Trophoblast cell (in vitro differentiated cells and primary cell): ENCODE data around the gene B4GALT1.

Experiments used
- DNase-seq, 2 donors: peaks; one replicate each; pipeline ENCODE4 v3.0.0-alpha.2; 2016
- H2AFZ ChIP-seq: 2 replicates; pipeline ENCODE4 v1.6.1; 2013; ENCODE audit warnings: low read length, moderate library complexity, mild to moderate bottlenecking; ENCODE audit not compliant: insufficient read depth, poor library complexity
- H2AK5ac ChIP-seq: 2 replicates; pipeline ENCODE4 v1.6.1; 2013; ENCODE audit warnings: mild to moderate bottlenecking, low read length
- H2BK120ac ChIP-seq: 2 replicates; pipeline ENCODE4 v1.6.1; 2013; ENCODE audit warnings: low read length, mild to moderate bottlenecking, moderate library complexity; ENCODE audit not compliant: insufficient read depth, poor library complexity
- H2BK12ac ChIP-seq: 2 replicates; pipeline ENCODE4 v1.6.1; 2013; ENCODE audit warnings: mild to moderate bottlenecking, low read length, moderate library complexity
- H2BK5ac ChIP-seq: 2 replicates; pipeline ENCODE4 v1.6.1; 2013; ENCODE audit warnings: low read length, low read depth, moderate library complexity, mild to moderate bottlenecking; ENCODE audit not compliant: poor library complexity
- H3K14ac ChIP-seq: 2 replicates; pipeline ENCODE4 v1.6.1; 2013; ENCODE audit warnings: mild to moderate bottlenecking, low read length
- H3K18ac ChIP-seq: 2 replicates; pipeline ENCODE4 v1.6.1; 2013; ENCODE audit warnings: mild to moderate bottlenecking, low read length
- H3K23ac ChIP-seq: 2 replicates; pipeline ENCODE4 v1.6.1; 2013; ENCODE audit warnings: low read length
- H3K27ac ChIP-seq: 2 replicates; pipeline ENCODE4 v1.5.1; 2013; ENCODE audit warnings: low read depth, mild to moderate bottlenecking, inconsistent platforms, low read length, moderate library complexity
- H3K27me3 ChIP-seq: 2 replicates; pipeline ENCODE4 v1.6.1; 2013; ENCODE audit warnings: inconsistent platforms, mild to moderate bottlenecking, low read length, moderate library complexity; ENCODE audit not compliant: insufficient read depth
- H3K36me3 ChIP-seq, 2 experiments: 1 replicate in 1 of 2; 2 replicates in 1 of 2; pipeline ENCODE4 v1.6.1; 2013; ENCODE audit warnings: low read length in 2 of 2, mild to moderate bottlenecking in 2 of 2, moderate library complexity in 1 of 2; ENCODE audit not compliant: insufficient read depth in 2 of 2, control insufficient read depth in 1 of 2
- H3K4ac ChIP-seq: 2 replicates; pipeline ENCODE4 v1.6.1; 2013; ENCODE audit warnings: low read depth, mild to moderate bottlenecking, low read length, moderate library complexity
- H3K4me1 ChIP-seq, 2 experiments: 1 replicate in 1 of 2; 2 replicates in 1 of 2; pipeline ENCODE4 v1.6.1; 2013; ENCODE audit warnings: low read length in 2 of 2, mild to moderate bottlenecking in 2 of 2, moderate library complexity in 1 of 2; ENCODE audit not compliant: insufficient read depth in 2 of 2, control insufficient read depth in 1 of 2
- H3K4me2 ChIP-seq: 2 replicates; pipeline ENCODE4 v1.6.1; 2013; ENCODE audit warnings: inconsistent platforms, mild to moderate bottlenecking, low read length, moderate library complexity
- H3K4me3 ChIP-seq: 2 replicates; pipeline ENCODE4 v1.5.1; 2013; ENCODE audit warnings: mild to moderate bottlenecking, low read depth, low read length, inconsistent platforms
- H3K79me1 ChIP-seq: one replicate; pipeline ENCODE4 v1.6.1; 2013; ENCODE audit warnings: low read length
- H3K79me2 ChIP-seq: 2 replicates; pipeline ENCODE4 v1.6.1; 2013; ENCODE audit warnings: low read length, mild to moderate bottlenecking; ENCODE audit not compliant: control insufficient read depth, insufficient read depth, poor library complexity
- H3K9ac ChIP-seq: 2 replicates; pipeline ENCODE4 v1.6.1; 2013; ENCODE audit warnings: mild to moderate bottlenecking, low read length
- H3K9me3 ChIP-seq: 2 replicates; pipeline ENCODE4 v1.6.1; 2013; ENCODE audit warnings: low read depth, mild to moderate bottlenecking, control low read depth, inconsistent platforms, low read length; ENCODE audit not compliant: insufficient read depth
- H4K12ac ChIP-seq: 2 replicates; pipeline ENCODE4 v1.6.1; 2013; ENCODE audit warnings: low read depth, mild to moderate bottlenecking, low read length, moderate library complexity
- H4K8ac ChIP-seq: 2 replicates; pipeline ENCODE4 v1.6.1; 2013; ENCODE audit warnings: low read depth, mild to moderate bottlenecking, low read length, moderate library complexity
- H4K91ac ChIP-seq: one replicate; pipeline ENCODE4 v1.6.1; 2013; ENCODE audit warnings: low read depth, mild to moderate bottlenecking, low read length, moderate library complexity
- WGBS: extraction: QIAGEN DNeasy Blood & Tissue Kit; methylation state at CpG from one replicate; pipeline ENCODE4 v1.1.7; 2013; ENCODE audit warnings: missing lambda C conversion rate; ENCODE audit not compliant: insufficient read length, insufficient coverage; ENCODE audit errors: extremely low coverage; 5-methylcytosine and 5-hydroxymethylcytosine counted together

B4GALT1 gene

GRCh38 chr9:33158843-33159776, 8.0 kb downstream of the B4GALT1 start:
- H2AFZ ChIP-seq = peak overlapping the region; percentile 66
- peaks cover 47% of the 10 kb centered on the region for H3K79me1 ChIP-seq
- H4K91ac ChIP-seq = peak overlapping the region; percentile 88
- peak overlapping the region; percentile 89 for H2BK5ac ChIP-seq
- peak overlapping the region; percentile 68 for H4K8ac ChIP-seq
- H2BK120ac ChIP-seq = peak overlapping the region; percentile 96
- H2BK12ac ChIP-seq = peak overlapping the region; percentile 97
- H3K4ac ChIP-seq = peak overlapping the region; percentile 94
- DNase-seq = peak in 1 of 2 donors; percentile 45
- peak overlapping the region; percentile 22 for H4K12ac ChIP-seq
- H3K14ac ChIP-seq = peak overlapping the region; percentile 89
- peaks cover 42% of the 10 kb centered on the region for H3K79me2 ChIP-seq
- 100% methylated on average over 2 of the region's 9 CpGs for WGBS
- no peak overlapping the region for H3K4me3 ChIP-seq
- H3K27ac ChIP-seq = peak overlapping the region; percentile 100
- H3K36me3 ChIP-seq = peaks cover 0 to 2% of the 10 kb centered on the region in 2 experiments
- no peaks in the 10 kb centered on the region for H3K9me3 ChIP-seq
- no peaks in the 10 kb centered on the region for H3K27me3 ChIP-seq
- H3K23ac ChIP-seq = no peak overlapping the region
- peaks cover 53 to 62% of the 10 kb centered on the region in 2 experiments for H3K4me1 ChIP-seq
- peak overlapping the region; percentile 90 for H2AK5ac ChIP-seq
- H3K4me2 ChIP-seq = peak overlapping the region; percentile 42
- peak overlapping the region; percentile 50 for H3K9ac ChIP-seq
- H3K18ac ChIP-seq = peak overlapping the region; percentile 95

GRCh38 chr9:33157960-33158842, 8.9 kb downstream of the B4GALT1 start:
- H3K4me2 ChIP-seq = no peak overlapping the region
- H2AK5ac ChIP-seq = peak overlapping the region; percentile 18
- peak overlapping the region; percentile 88 for H4K91ac ChIP-seq
- peak; percentile 92 to 95 for DNase-seq
- H3K27ac ChIP-seq = peak overlapping the region; percentile 100
- peaks cover 33% of the 10 kb centered on the region for H3K79me2 ChIP-seq
- H3K23ac ChIP-seq = no peak overlapping the region
- H3K9me3 ChIP-seq = no peaks in the 10 kb centered on the region
- peak overlapping the region; percentile 38 for H3K14ac ChIP-seq
- H2AFZ ChIP-seq = no peak overlapping the region
- H2BK12ac ChIP-seq = peak overlapping the region; percentile 97
- peak overlapping the region; percentile 60 for H2BK5ac ChIP-seq
- peak overlapping the region; percentile 13 for H2BK120ac ChIP-seq
- no CpG with 5 or more reads among the region's 6 CpGs for WGBS
- H4K12ac ChIP-seq = no peak overlapping the region
- H3K27me3 ChIP-seq = no peaks in the 10 kb centered on the region
- peak overlapping the region; percentile 53 for H3K4ac ChIP-seq
- peaks cover 44 to 53% of the 10 kb centered on the region in 2 experiments for H3K4me1 ChIP-seq
- peaks cover 38% of the 10 kb centered on the region for H3K79me1 ChIP-seq
- H3K18ac ChIP-seq = peak overlapping the region; percentile 57
- no peak overlapping the region for H3K9ac ChIP-seq
- peak overlapping the region; percentile 6 for H4K8ac ChIP-seq
- H3K36me3 ChIP-seq = peaks cover 0 to 2% of the 10 kb centered on the region in 2 experiments
- H3K4me3 ChIP-seq = no peak overlapping the region

- Histone ChIP-seq H3K4ac (peak overlapping the region; percentile 87), H4K91ac (no peak overlapping the region), H3K79me1 (peaks cover 22% of the 10 kb centered on the region), H2AFZ (no peak overlapping the region), H2BK120ac (no peak overlapping the region), H3K14ac (no peak overlapping the region), H2AK5ac (no peak overlapping the region), H3K4me3 (no peak overlapping the region), H3K27ac (no peak overlapping the region), H3K4me1 (peaks cover 34 to 38% of the 10 kb centered on the region in 2 experiments), H2BK5ac (no peak overlapping the region), H3K79me2 (peaks cover 33% of the 10 kb centered on the region), H3K36me3 (peaks cover 0 to 2% of the 10 kb centered on the region in 2 experiments), H3K9me3 (no peaks in the 10 kb centered on the region), H3K4me2 (no peak overlapping the region), H4K12ac (no peak overlapping the region), H4K8ac (no peak overlapping the region), H3K18ac (no peak overlapping the region), H2BK12ac (no peak overlapping the region), H3K27me3 (no peaks in the 10 kb centered on the region), H3K23ac (no peak overlapping the region), H3K9ac (no peak overlapping the region)
- WGBS = no CpG with 5 or more reads among the region's 4 CpGs
- no peak for DNase-seq
These were observed 11.7 kb downstream of the B4GALT1 start for GRCh38 chr9:33155393-33155792.

GRCh38 chr9:33154371-33154770, 12.8 kb downstream of the B4GALT1 start:
- no peak overlapping the region for H2BK120ac ChIP-seq
- H3K27ac ChIP-seq = no peak overlapping the region
- H3K79me2 ChIP-seq = peaks cover 33% of the 10 kb centered on the region
- DNase-seq = no peak
- H3K14ac ChIP-seq = no peak overlapping the region
- peaks cover 28 to 32% of the 10 kb centered on the region in 2 experiments for H3K4me1 ChIP-seq
- no peak overlapping the region for H3K4me3 ChIP-seq
- no peak overlapping the region for H2BK5ac ChIP-seq
- H3K9ac ChIP-seq = no peak overlapping the region
- no peak overlapping the region for H4K12ac ChIP-seq
- no peak overlapping the region for H4K8ac ChIP-seq
- no peak overlapping the region for H2AK5ac ChIP-seq
- H3K18ac ChIP-seq = no peak overlapping the region
- no peak overlapping the region for H3K23ac ChIP-seq
- no peak overlapping the region for H2AFZ ChIP-seq
- no peak overlapping the region for H2BK12ac ChIP-seq
- H3K9me3 ChIP-seq = no peaks in the 10 kb centered on the region
- peaks cover 16% of the 10 kb centered on the region for H3K79me1 ChIP-seq
- H3K27me3 ChIP-seq = no peaks in the 10 kb centered on the region
- WGBS = no CpG with 5 or more reads among the region's 3 CpGs
- H3K36me3 ChIP-seq = peaks cover 0 to 2% of the 10 kb centered on the region in 2 experiments
- peak overlapping the region; percentile 82 for H3K4ac ChIP-seq
- H3K4me2 ChIP-seq = no peak overlapping the region
- no peak overlapping the region for H4K91ac ChIP-seq
